Spleen (tissue), 11 donors: ENCODE results near the gene POGLUT3. TPM values are rescaled to one million over a fixed set of nuclear protein-coding genes. Genes with fewer than 3 reads are reported as not detected.

Experiments
- DNase-seq: peaks from one replicate; pipeline ENCODE4 v3.0.0-alpha.2; 2020
- H3K27ac ChIP-seq, 8 donors: fragments of 200-600 bp; sonication (generic) in 7 of 8; 1 replicate in 4 of 8; 2 replicates in 4 of 8; pipeline versions ENCODE4 v1.5.0 to v1.8.0; 2016 to 2021; ENCODE audit warnings: inconsistent platforms in 4 of 8, mild to moderate bottlenecking in 4 of 8, moderate library complexity in 1 of 8
- H3K27me3 ChIP-seq, 7 donors: fragments of 200-600 bp; sonication (generic) in 6 of 7; replicated peaks in 1 of 7; 1 replicate in 4 of 7; 2 replicates in 3 of 7; pipeline versions ENCODE4 v1.5.0 to v1.8.0; 2016 to 2021; ENCODE audit warnings: inconsistent platforms in 3 of 7, mild to moderate bottlenecking in 1 of 7
- H3K36me3 ChIP-seq, 6 donors: fragments of 200-600 bp; sonication (generic) in 5 of 6; 1 replicate in 4 of 6; 2 replicates in 2 of 6; pipeline versions ENCODE4 v1.5.0 to v1.8.0; 2016 to 2021; ENCODE audit warnings: inconsistent platforms in 2 of 6
- H3K4me1 ChIP-seq, 6 donors: fragments of 200-600 bp; sonication (generic) in 5 of 6; 1 replicate in 3 of 6; 2 replicates in 3 of 6; pipeline versions ENCODE4 v1.5.0 to v1.8.0; 2016 to 2021; ENCODE audit warnings: inconsistent platforms in 3 of 6
- H3K4me3 ChIP-seq, 8 donors: fragments of 200-600 bp; sonication (generic) in 7 of 8; 1 replicate in 4 of 8; 2 replicates in 4 of 8; pipeline versions ENCODE4 v1.5.0 to v1.8.0; 2016 to 2021; ENCODE audit warnings: inconsistent platforms in 4 of 8, mild to moderate bottlenecking in 4 of 8, moderate library complexity in 2 of 8
- H3K9me3 ChIP-seq, 8 donors: fragments of 200-600 bp; sonication (generic) in 7 of 8; 1 replicate in 4 of 8; 2 replicates in 4 of 8; pipeline versions ENCODE4 v1.5.0 to v1.8.0; 2016 to 2021; ENCODE audit warnings: inconsistent platforms in 4 of 8
- POLR2A ChIP-seq, 3 donors: fragments of 450-650 bp; IDR thresholded peaks; one replicate each; pipeline ENCODE4 v1.5.1; 2017; ENCODE audit warnings: antibody characterized with exemption in 3 of 3, mild to moderate bottlenecking in 1 of 3
- POLR2AphosphoS5 ChIP-seq, 3 donors: sonication (generic); formaldehyde crosslinking; IDR thresholded peaks; one replicate each; pipeline ENCODE4 v1.5.1; 2017; ENCODE audit warnings: antibody characterized with exemption in 3 of 3
- WGBS, 5 donors: extraction: QIAGEN DNeasy Blood & Tissue Kit in 3 of 5; methylation state at CpG; one replicate each; pipeline versions ENCODE4 v1.1.5 to v1.1.7; 2013 to 2018; 5-methylcytosine and 5-hydroxymethylcytosine counted together
- intact Hi-C: fragments of 100-400 bp; cut with DNase I; formaldehyde crosslinking; loops from one replicate; pipeline ENCODE4 v1.15.0; 2023; ENCODE audit warnings: low total_unique reads
- polyA plus RNA-seq, 3 donors: library from polyadenylated mRNA; stranded (reverse); fragments of 200-250 nt; gene quantifications; one replicate each; pipeline ENCODE4 v1.2.1, GENCODE V29; 2013
- total RNA-seq, 7 donors: library from RNA; depleted of rRNA in 3 of 7; stranded (reverse); fragments of >200 nt in 3 of 7; fragmentation: NEBNext Ultra II Directional in 4 of 7; extraction: Animal tissue kit (Norgen Biotek cat#: 25700) in 4 of 7; gene quantifications; one replicate each; pipeline versions ENCODE4 v1.1.0 to v1.2.1, GENCODE V29; 2016 to 2021
- TF ChIP-seq, protein P1 (sequence below), 11 experiments: fragments of 200-600 bp in 7 of 11; fragments of 450-650 bp in 4 of 11; sonication (generic) in 4 of 11; IDR thresholded peaks in 8 of 11; conservative IDR thresholded peaks in 3 of 11; 1 replicate in 7 of 11; 2 replicates in 4 of 11; pipeline versions ENCODE4 v1.4.0 to v1.8.0; 2016 to 2021; ENCODE audit warnings: antibody characterized with exemption in 11 of 11, inconsistent platforms in 4 of 11, mild to moderate bottlenecking in 1 of 11
- donor health status: healthy with polysubstance abuse.
- donor health status: DM: no; HTN: no; CAD: no; lungs with moderate emphysema.
- donor health status: DM: no; HTN: no; CAD: no.
- donor health status: Bipolar disorder and iron deficiency.
- donor health status: healthy.
- donor health status: DM: no; HTN: no; CAD: no.
- donor health status: DM: yes; HTN: yes; CAD: no.

Gene POGLUT3
- total and polyA plus RNA-seq, 10 donors = 3.0 to 21.0 (median 15.1) TPM

- H3K4me1 ChIP-seq = no peaks in the 10 kb centered on the region
- intact Hi-C loops = no loop called here
- H3K4me3 ChIP-seq = no peak overlapping the region
- no peak for DNase-seq
- H3K9me3 ChIP-seq = no peaks in the 10 kb centered on the region
- no peaks in the 10 kb centered on the region for H3K36me3 ChIP-seq
- no peaks in the 10 kb centered on the region for H3K27me3 ChIP-seq
- TF ChIP-seq, protein P1, sequence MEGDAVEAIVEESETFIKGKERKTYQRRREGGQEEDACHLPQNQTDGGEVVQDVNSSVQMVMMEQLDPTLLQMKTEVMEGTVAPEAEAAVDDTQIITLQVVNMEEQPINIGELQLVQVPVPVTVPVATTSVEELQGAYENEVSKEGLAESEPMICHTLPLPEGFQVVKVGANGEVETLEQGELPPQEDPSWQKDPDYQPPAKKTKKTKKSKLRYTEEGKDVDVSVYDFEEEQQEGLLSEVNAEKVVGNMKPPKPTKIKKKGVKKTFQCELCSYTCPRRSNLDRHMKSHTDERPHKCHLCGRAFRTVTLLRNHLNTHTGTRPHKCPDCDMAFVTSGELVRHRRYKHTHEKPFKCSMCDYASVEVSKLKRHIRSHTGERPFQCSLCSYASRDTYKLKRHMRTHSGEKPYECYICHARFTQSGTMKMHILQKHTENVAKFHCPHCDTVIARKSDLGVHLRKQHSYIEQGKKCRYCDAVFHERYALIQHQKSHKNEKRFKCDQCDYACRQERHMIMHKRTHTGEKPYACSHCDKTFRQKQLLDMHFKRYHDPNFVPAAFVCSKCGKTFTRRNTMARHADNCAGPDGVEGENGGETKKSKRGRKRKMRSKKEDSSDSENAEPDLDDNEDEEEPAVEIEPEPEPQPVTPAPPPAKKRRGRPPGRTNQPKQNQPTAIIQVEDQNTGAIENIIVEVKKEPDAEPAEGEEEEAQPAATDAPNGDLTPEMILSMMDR (IDR thresholded peaks at IDR 0.05 in 8 of 11, conservative IDR thresholded peaks at IDR 0.05 in 3 of 11) = no peak
- TF ChIP-seq POLR2A (IDR thresholded peaks at IDR 0.05) = no peak
- no peak for TF ChIP-seq POLR2AphosphoS5 (IDR thresholded peaks at IDR 0.05)
- H3K27ac ChIP-seq = no peak overlapping the region
Observed at GRCh38 chr11:108541531-108541930, 43.3 kb upstream of the POGLUT3 start.

DNA sequence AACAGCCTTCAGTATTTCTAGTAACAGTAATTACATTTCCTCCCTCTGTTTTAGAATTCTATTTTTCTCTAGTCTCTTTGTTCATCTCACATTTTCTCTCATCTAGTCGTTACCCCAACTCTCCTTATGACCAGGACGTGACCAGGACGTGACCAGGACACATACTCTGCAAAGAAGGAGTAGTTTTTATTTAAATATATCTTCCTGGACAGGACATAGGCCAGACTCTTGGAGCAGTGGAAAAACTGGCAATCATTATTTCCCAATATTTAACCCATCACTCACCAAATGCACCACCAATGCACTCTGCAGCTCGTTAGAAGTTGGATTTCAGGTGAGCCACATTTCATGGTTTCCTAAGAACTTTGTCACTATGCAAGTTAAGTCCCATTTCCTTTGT, 40.3 kb upstream of the POGLUT3 start:
- 60 to 87% (median 80%) methylated on average over 4 of the region's 4 CpGs for WGBS, 5 donors

DNA sequence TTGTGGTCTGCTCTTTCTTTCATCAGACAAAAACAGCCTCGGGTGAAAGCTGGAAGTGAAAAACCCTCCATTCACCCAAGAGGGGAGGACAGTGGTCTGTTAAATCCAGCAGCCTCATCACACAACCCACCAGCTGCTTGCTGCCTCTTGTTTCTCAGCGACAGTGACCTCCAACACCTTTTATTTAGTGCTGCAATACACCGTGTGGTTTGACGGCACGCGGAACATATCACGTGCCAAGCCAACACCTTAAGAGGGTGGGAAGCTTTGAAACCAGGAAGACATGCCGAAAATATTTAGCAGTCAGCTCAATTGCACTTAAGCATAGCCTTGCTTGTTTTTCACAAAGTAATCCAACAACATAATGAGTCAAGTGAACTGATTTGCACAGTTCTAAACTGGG, 39.8 kb upstream of the POGLUT3 start:
- no peaks in the 10 kb centered on the region for H3K36me3 ChIP-seq
- no peaks in the 10 kb centered on the region for H3K9me3 ChIP-seq
- WGBS, 5 donors = 46 to 64% (median 60%) methylated on average over 8 of the region's 8 CpGs
- no peak overlapping the region for H3K4me3 ChIP-seq
- no peaks in the 10 kb centered on the region for H3K4me1 ChIP-seq
- TF ChIP-seq POLR2A (IDR thresholded peaks at IDR 0.05) (no peak), POLR2AphosphoS5 (IDR thresholded peaks at IDR 0.05) (no peak)
- TF ChIP-seq, protein P1 (IDR thresholded peaks at IDR 0.05 in 8 of 11, conservative IDR thresholded peaks at IDR 0.05 in 3 of 11) = no peak
- no peak for DNase-seq
- no peaks in the 10 kb centered on the region for H3K27me3 ChIP-seq
- H3K27ac ChIP-seq = no peak overlapping the region
- intact Hi-C loops = no loop called here

More for the DNA sequence above, 40.3 kb upstream of the POGLUT3 start:
- H3K4me3 ChIP-seq = no peak overlapping the region
- TF ChIP-seq, protein P1 (IDR thresholded peaks at IDR 0.05 in 8 of 11, conservative IDR thresholded peaks at IDR 0.05 in 3 of 11) = no peak
- TF ChIP-seq POLR2AphosphoS5 (IDR thresholded peaks at IDR 0.05) (no peak), POLR2A (IDR thresholded peaks at IDR 0.05) (no peak)
- no peak for DNase-seq
- intact Hi-C loops = no loop called here
- no peak overlapping the region for H3K27ac ChIP-seq
- no peaks in the 10 kb centered on the region for H3K27me3 ChIP-seq
- no peaks in the 10 kb centered on the region for H3K9me3 ChIP-seq
- no peaks in the 10 kb centered on the region for H3K4me1 ChIP-seq
- no peaks in the 10 kb centered on the region for H3K36me3 ChIP-seq

GRCh38 chr11:108536783-108537182, 38.6 kb upstream of the POGLUT3 start:
- no peaks in the 10 kb centered on the region for H3K4me1 ChIP-seq
- TF ChIP-seq POLR2AphosphoS5 (IDR thresholded peaks at IDR 0.05) (no peak), POLR2A (IDR thresholded peaks at IDR 0.05) (no peak)
- TF ChIP-seq, protein P1 (IDR thresholded peaks at IDR 0.05 in 8 of 11, conservative IDR thresholded peaks at IDR 0.05 in 3 of 11) = no peak
- no peaks in the 10 kb centered on the region for H3K9me3 ChIP-seq
- H3K36me3 ChIP-seq = no peaks in the 10 kb centered on the region
- H3K4me3 ChIP-seq = no peak overlapping the region
- no peak for DNase-seq
- intact Hi-C loops = no loop called here
- no peak overlapping the region for H3K27ac ChIP-seq
- no peaks in the 10 kb centered on the region for H3K27me3 ChIP-seq
- 84 to 92% (median 87%) methylated on average over 5 of the region's 5 CpGs for WGBS, 5 donors
